GM12878 (cell line): ENCODE data around the gene CDH2.

Experiments
- ATF7 ChIP-seq: fragments of 450-650 bp; IDR thresholded peaks from 2 replicates; pipeline ENCODE4 v1.6.1; 2016; ENCODE audit warnings: low read depth, mild to moderate bottlenecking
- BHLHE40 ChIP-seq, 2 experiments: fragments of 450-650 bp in 1 of 2; IDR thresholded peaks; 2 replicates each; pipeline ENCODE4 v1.6.1; 2011 to 2017; ENCODE audit warnings: low read depth in 2 of 2, borderline replicate concordance in 1 of 2, improper control_type of control experiment in 1 of 2, low read length in 1 of 2, mild to moderate bottlenecking in 1 of 2
- CTCF ChIP-seq, 3 experiments: IDR thresholded peaks in 2 of 3; conservative IDR thresholded peaks in 1 of 3; 2 replicates each; pipeline ENCODE4 v1.5.1; 2011; ENCODE audit warnings: low read depth in 3 of 3, low read length in 3 of 3, mild to moderate bottlenecking in 3 of 3, control low read depth in 2 of 3, moderate library complexity in 2 of 3, inconsistent platforms in 1 of 3, mixed read lengths in 1 of 3; ENCODE audit not compliant: control insufficient read depth in 2 of 3, insufficient read depth in 1 of 3; ENCODE audit errors: extremely low read depth in 1 of 3
- EZH2 ChIP-seq: IDR thresholded peaks from 2 replicates; pipeline ENCODE4 v1.6.1; 2012; ENCODE audit warnings: low read depth, mild to moderate bottlenecking, control low read depth, inconsistent platforms, low read length, borderline replicate concordance; ENCODE audit not compliant: control insufficient read depth
- JUND ChIP-seq: IDR thresholded peaks from 2 replicates; pipeline ENCODE4 v1.6.1; 2012; ENCODE audit warnings: low read depth, mild to moderate bottlenecking, low read length, improper control_type of control experiment, moderate library complexity
- MAX ChIP-seq: IDR thresholded peaks from 2 replicates; pipeline ENCODE4 v1.6.1; 2012; ENCODE audit warnings: low read depth, low read length, improper control_type of control experiment
- NFIC ChIP-seq: IDR thresholded peaks from 2 replicates; pipeline ENCODE4 v1.6.1; 2012; ENCODE audit warnings: low read depth, mild to moderate bottlenecking, inconsistent platforms, low read length, moderate library complexity
- POLR2A ChIP-seq: IDR thresholded peaks from 2 replicates; pipeline ENCODE4 v1.6.1; 2011; ENCODE audit warnings: low read depth, mild to moderate bottlenecking, low read length
- POLR2AphosphoS5 ChIP-seq: IDR thresholded peaks from 2 replicates; pipeline ENCODE4 v1.6.1; 2011; ENCODE audit warnings: mild to moderate bottlenecking, low read length, inconsistent platforms
- REST ChIP-seq: IDR thresholded peaks from 2 replicates; pipeline ENCODE4 v1.6.1; 2012; ENCODE audit warnings: mild to moderate bottlenecking, low read depth, low read length
- SRF ChIP-seq, 2 experiments: IDR thresholded peaks; 2 replicates each; pipeline ENCODE4 v1.6.1; 2011; ENCODE audit warnings: low read depth in 2 of 2, low read length in 2 of 2, mild to moderate bottlenecking in 1 of 2, moderate library complexity in 1 of 2
- TCF7 ChIP-seq: IDR thresholded peaks from 2 replicates; pipeline ENCODE4 v1.6.1; 2014; ENCODE audit warnings: antibody characterized with exemption, borderline replicate concordance
- ZBTB4 ChIP-seq: fragments of 450-650 bp; formaldehyde crosslinking; IDR thresholded peaks from 2 replicates; pipeline ENCODE4 v1.4.0; 2022; ENCODE audit warnings: mild to moderate bottlenecking, moderate library complexity

- TF ChIP-seq ZBTB4 (CRISPR knock-in tag) (no peak), BHLHE40 (IDR thresholded peaks at IDR 0.05; ENCODE audit: borderline replicate concordance in 1 of 2, low read depth in 2 of 2, low read length in 1 of 2) (no peak), CTCF (IDR thresholded peaks at IDR 0.05 in 2 of 3, conservative IDR thresholded peaks at IDR 0.05 in 1 of 3; ENCODE audit: control insufficient read depth in 2 of 3, extremely low read depth in 1 of 3, insufficient read depth in 1 of 3, low read depth in 3 of 3, low read length in 3 of 3) (no peak), SRF (IDR thresholded peaks at IDR 0.05; ENCODE audit: low read depth in 2 of 2, low read length in 2 of 2) (no peak), POLR2AphosphoS5 (no peak), MAX (no peak), REST (no peak), TCF7 (no peak), POLR2A (no peak), NFIC (no peak), EZH2 (no peak), JUND (no peak), ATF7 (no peak)
Observed at GRCh38 chr18:27966881-27967280, 210.0 kb downstream of the CDH2 start.
